ENCODE data around the gene HHEX. TPM values are rescaled to one million over a fixed set of nuclear protein-coding genes. Genes with fewer than 3 reads are reported as not detected.

The HHEX gene
- total RNA-seq, 1 donor from 2014 or later, result 6.1 TPM

DNA sequence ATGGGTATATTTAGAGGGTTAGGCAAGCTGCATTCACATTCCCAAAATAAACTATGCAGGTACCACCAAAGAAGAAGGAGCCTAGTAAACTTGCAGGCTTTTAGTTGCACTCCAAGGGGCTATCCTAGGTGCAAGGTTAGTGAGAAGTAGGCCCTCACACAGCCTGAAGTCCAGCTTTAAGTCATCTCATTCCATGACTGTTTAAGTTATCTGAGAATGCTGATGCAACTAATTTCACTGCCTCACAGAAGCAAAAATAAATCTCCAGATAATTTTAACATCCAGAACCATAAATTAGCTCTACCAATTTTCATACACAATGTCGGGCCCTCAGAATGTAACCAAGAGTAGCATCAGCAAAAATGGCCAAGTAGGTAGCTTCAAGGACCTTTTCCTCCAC lies 34.3 kb upstream of the HHEX start:
- no peaks in the 10 kb centered on the region for H3K9me3 ChIP-seq
- TF ChIP-seq POLR2A (IDR thresholded peaks at IDR 0.05) (no peak), POLR2AphosphoS5 (IDR thresholded peaks at IDR 0.05; ENCODE audit: insufficient read depth in 1 of 2, low read depth in 1 of 2) (no peak)
- TF ChIP-seq, protein P1, sequence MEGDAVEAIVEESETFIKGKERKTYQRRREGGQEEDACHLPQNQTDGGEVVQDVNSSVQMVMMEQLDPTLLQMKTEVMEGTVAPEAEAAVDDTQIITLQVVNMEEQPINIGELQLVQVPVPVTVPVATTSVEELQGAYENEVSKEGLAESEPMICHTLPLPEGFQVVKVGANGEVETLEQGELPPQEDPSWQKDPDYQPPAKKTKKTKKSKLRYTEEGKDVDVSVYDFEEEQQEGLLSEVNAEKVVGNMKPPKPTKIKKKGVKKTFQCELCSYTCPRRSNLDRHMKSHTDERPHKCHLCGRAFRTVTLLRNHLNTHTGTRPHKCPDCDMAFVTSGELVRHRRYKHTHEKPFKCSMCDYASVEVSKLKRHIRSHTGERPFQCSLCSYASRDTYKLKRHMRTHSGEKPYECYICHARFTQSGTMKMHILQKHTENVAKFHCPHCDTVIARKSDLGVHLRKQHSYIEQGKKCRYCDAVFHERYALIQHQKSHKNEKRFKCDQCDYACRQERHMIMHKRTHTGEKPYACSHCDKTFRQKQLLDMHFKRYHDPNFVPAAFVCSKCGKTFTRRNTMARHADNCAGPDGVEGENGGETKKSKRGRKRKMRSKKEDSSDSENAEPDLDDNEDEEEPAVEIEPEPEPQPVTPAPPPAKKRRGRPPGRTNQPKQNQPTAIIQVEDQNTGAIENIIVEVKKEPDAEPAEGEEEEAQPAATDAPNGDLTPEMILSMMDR (IDR thresholded peaks at IDR 0.05), result no peak
- intact Hi-C loops (cut with DNase I), result no loop called here

DNA sequence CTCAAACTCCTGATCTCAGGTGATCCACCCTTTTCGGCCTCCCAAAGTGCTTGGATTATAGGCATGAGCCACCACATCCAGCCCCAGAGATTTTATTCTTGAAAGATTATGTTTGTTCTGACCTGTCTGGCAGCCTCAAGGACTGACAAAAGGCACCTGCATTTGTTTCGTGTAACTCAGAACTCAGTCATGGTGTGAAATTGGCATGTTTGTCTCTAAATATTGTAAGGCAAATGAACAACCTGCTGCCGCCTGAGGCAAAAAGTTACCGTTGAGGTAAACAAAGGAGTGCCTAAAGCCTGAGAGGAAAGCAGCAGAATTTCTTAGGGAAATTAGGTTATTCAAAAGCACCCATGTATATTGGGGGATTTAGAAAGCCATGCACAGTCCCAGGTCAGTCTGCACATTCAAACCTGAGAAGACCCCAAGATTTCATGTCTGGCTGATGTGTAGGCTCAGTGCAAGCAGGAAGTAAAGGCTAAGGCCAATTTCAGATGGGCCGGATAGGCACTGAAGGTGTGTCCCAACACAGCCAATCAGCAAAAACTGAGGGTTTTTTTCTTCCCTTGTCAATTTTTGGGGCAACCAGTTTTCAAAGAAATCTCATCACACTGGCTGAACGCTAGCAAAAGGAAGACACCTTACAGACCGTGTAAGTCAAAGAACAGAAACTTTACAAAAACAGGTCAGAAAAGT lies 33.3 kb upstream of the HHEX start:
- Histone ChIP-seq H3K27ac (no peak overlapping the region), H3K4me1 (no peaks in the 10 kb centered on the region), H3K27me3 (no peaks in the 10 kb centered on the region), H3K36me3 (no peaks in the 10 kb centered on the region), H3K4me3 (no peak overlapping the region), H3K9me3 (no peaks in the 10 kb centered on the region)
- TF ChIP-seq POLR2A (IDR thresholded peaks at IDR 0.05), result no peak
- TF ChIP-seq, protein P1 (IDR thresholded peaks at IDR 0.05), result no peak
- no peak for TF ChIP-seq POLR2AphosphoS5 (IDR thresholded peaks at IDR 0.05; ENCODE audit: insufficient read depth in 1 of 2, low read depth in 1 of 2)
- no peak for DNase-seq (ENCODE audit: extremely low spot score in 2 of 2)
- intact Hi-C loops (cut with DNase I), result no loop called here

More for the DNA sequence above, 34.3 kb upstream of the HHEX start:
- no peak for DNase-seq (ENCODE audit: extremely low spot score in 2 of 2)
- Histone ChIP-seq H3K27me3 (no peaks in the 10 kb centered on the region), H3K27ac (no peak overlapping the region), H3K4me1 (no peaks in the 10 kb centered on the region), H3K36me3 (no peaks in the 10 kb centered on the region), H3K4me3 (no peak overlapping the region)

DNA sequence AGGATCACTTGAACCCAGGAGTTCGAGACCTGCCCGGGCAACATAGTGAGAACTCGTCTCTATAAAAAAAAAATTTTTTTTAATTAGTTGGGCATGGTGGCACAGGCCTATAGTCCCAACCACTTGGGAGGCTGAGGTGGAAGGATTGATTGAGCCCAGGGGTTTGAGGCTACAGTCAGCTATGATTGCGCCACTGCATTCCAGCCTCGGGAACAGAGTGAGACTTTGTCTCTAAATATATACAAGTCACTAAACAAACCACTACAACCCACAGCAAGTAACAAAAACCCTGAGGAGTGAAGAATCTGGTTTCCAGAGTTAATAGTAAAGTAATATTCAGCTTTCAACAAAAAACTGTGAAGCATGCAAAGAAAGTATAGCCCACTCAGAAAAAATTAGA lies 32.7 kb upstream of the HHEX start:
- H3K4me1 ChIP-seq, result no peaks in the 10 kb centered on the region
- no peak for TF ChIP-seq POLR2A (IDR thresholded peaks at IDR 0.05)
- TF ChIP-seq, protein P1 (IDR thresholded peaks at IDR 0.05), result no peak
- TF ChIP-seq POLR2AphosphoS5 (IDR thresholded peaks at IDR 0.05; ENCODE audit: insufficient read depth in 1 of 2, low read depth in 1 of 2), result no peak
- no peaks in the 10 kb centered on the region for H3K9me3 ChIP-seq
- H3K36me3 ChIP-seq, result no peaks in the 10 kb centered on the region
- no peak overlapping the region for H3K4me3 ChIP-seq
- H3K27me3 ChIP-seq, result no peaks in the 10 kb centered on the region
- DNase-seq (ENCODE audit: extremely low spot score in 2 of 2), result no peak
- no peak overlapping the region for H3K27ac ChIP-seq
- intact Hi-C loops (cut with DNase I), result no loop called here

DNA sequence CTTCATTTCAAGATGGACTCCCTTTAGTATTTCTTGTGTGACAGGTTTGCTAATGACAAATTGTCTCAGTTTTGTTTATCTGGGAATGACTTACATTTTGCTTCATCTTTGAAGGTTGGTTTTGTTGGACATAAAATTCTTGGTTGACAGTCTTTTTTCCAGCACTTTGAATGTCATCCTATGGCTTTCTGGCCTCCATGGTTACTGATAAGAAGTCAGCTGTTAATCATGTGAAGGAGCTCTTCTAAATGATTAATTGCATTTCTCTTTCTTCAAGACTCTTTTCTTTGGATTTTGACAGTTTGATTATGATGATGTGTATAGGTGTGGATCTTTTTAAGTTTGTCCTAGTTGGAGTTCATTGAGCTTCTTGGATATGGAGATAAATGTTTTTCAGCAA lies 26.9 kb upstream of the HHEX start:
- Histone ChIP-seq H3K4me1 (no peaks in the 10 kb centered on the region), H3K27ac (no peak overlapping the region), H3K36me3 (no peaks in the 10 kb centered on the region), H3K27me3 (no peaks in the 10 kb centered on the region), H3K4me3 (no peak overlapping the region), H3K9me3 (no peaks in the 10 kb centered on the region)
- no peak for DNase-seq (ENCODE audit: extremely low spot score in 2 of 2)
- no peak for TF ChIP-seq POLR2A (IDR thresholded peaks at IDR 0.05)
- TF ChIP-seq, protein P1 (IDR thresholded peaks at IDR 0.05), result no peak
- intact Hi-C loops (cut with DNase I), result no loop called here

DNA sequence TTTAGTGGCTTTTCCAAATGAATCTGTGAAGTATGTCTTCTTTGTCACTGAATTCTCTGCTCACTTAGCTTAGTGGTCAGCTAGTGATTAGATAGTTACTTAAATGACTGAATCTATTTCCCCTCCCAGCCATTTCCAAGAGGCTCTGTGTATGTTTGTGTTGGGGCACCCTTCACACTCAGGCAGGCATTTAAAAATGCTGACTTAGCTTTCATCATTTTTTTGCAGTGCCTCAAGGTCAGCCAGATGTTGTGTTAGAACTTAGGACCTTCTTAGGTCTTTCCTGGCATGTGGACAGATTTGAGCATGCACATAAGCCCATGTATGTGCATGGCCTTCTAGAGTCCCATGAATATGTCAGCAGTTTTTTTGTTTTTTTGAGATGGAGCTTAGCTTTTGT lies 25.4 kb upstream of the HHEX start:
- intact Hi-C loops (cut with DNase I), result no loop called here
- H3K4me3 ChIP-seq, result no peak overlapping the region
- no peaks in the 10 kb centered on the region for H3K36me3 ChIP-seq
- no peak for DNase-seq (ENCODE audit: extremely low spot score in 2 of 2)
- H3K27ac ChIP-seq, result no peak overlapping the region
- no peaks in the 10 kb centered on the region for H3K4me1 ChIP-seq
- TF ChIP-seq POLR2A (IDR thresholded peaks at IDR 0.05) (no peak), POLR2AphosphoS5 (IDR thresholded peaks at IDR 0.05; ENCODE audit: insufficient read depth in 1 of 2, low read depth in 1 of 2) (no peak)
- TF ChIP-seq, protein P1 (IDR thresholded peaks at IDR 0.05), result no peak
- no peaks in the 10 kb centered on the region for H3K9me3 ChIP-seq
- no peaks in the 10 kb centered on the region for H3K27me3 ChIP-seq
